Prostate gland (tissue), 2 donors: ENCODE measurements around the gene RNF180. TPM values are rescaled to one million over a fixed set of nuclear protein-coding genes. Genes with fewer than 3 reads are reported as not detected.

Experiments
- DNase-seq: peaks from one replicate; pipeline ENCODE4 v3.0.0-alpha.2; 2019; ENCODE audit warnings: low spot score
- H3K27ac ChIP-seq, 2 donors: fragments of 200-600 bp; sonication (generic); 2 replicates each; pipeline ENCODE4 v1.5.1; 2017 to 2019
- H3K27me3 ChIP-seq: fragments of 200-600 bp; sonication (generic); replicated peaks from 2 replicates; pipeline ENCODE4 v1.5.1; 2019; ENCODE audit not compliant: insufficient read depth
- H3K36me3 ChIP-seq, 2 donors: fragments of 200-600 bp; sonication (generic); 1 replicate in 1 of 2; 2 replicates in 1 of 2; pipeline versions ENCODE4 v1.5.1 to v1.8.1; 2017 to 2019
- H3K4me1 ChIP-seq: fragments of 200-600 bp; sonication (generic); replicated peaks from 2 replicates; pipeline ENCODE4 v1.5.1; 2019
- H3K4me3 ChIP-seq, 2 donors: fragments of 200-600 bp; sonication (generic); 2 replicates each; pipeline ENCODE4 v1.5.1; 2017 to 2019
- H3K9me3 ChIP-seq: fragments of 200-600 bp; sonication (generic); 2 replicates; pipeline ENCODE4 v1.5.1; 2017
- CTCF ChIP-seq, 4 experiments: fragments of 200-600 bp in 2 of 4; fragments of 450-650 bp in 2 of 4; sonication (generic) in 2 of 4; IDR thresholded peaks; 1 replicate in 3 of 4; 2 replicates in 1 of 4; pipeline ENCODE4 v1.5.1; 2016 to 2019; ENCODE audit warnings: antibody characterized with exemption in 4 of 4, mild to moderate bottlenecking in 2 of 4, moderate library complexity in 2 of 4
- POLR2A ChIP-seq: fragments of 450-650 bp; IDR thresholded peaks from one replicate; pipeline ENCODE4 v1.6.1; 2016; ENCODE audit warnings: antibody characterized with exemption, mild to moderate bottlenecking
- POLR2AphosphoS5 ChIP-seq: sonication (generic); formaldehyde crosslinking; IDR thresholded peaks from one replicate; pipeline ENCODE4 v1.6.1; 2017; ENCODE audit warnings: antibody characterized with exemption
- WGBS: methylation state at CpG from one replicate; pipeline ENCODE4 v1.1.5; 2018; 5-methylcytosine and 5-hydroxymethylcytosine counted together
- intact Hi-C: fragments of 100-400 bp; cut with DNase I; formaldehyde crosslinking; loops from one replicate; pipeline ENCODE4 v1.14.2; 2022
- total RNA-seq, 2 donors: library from RNA; depleted of rRNA; stranded (reverse); fragments of >200 nt; gene quantifications; one replicate each; pipeline ENCODE4 v1.1.0, GENCODE V29; 2016

RNF180 gene
- total RNA-seq, 2 donors from 2014 or later = 15.1 to 18.0 TPM

DNA sequence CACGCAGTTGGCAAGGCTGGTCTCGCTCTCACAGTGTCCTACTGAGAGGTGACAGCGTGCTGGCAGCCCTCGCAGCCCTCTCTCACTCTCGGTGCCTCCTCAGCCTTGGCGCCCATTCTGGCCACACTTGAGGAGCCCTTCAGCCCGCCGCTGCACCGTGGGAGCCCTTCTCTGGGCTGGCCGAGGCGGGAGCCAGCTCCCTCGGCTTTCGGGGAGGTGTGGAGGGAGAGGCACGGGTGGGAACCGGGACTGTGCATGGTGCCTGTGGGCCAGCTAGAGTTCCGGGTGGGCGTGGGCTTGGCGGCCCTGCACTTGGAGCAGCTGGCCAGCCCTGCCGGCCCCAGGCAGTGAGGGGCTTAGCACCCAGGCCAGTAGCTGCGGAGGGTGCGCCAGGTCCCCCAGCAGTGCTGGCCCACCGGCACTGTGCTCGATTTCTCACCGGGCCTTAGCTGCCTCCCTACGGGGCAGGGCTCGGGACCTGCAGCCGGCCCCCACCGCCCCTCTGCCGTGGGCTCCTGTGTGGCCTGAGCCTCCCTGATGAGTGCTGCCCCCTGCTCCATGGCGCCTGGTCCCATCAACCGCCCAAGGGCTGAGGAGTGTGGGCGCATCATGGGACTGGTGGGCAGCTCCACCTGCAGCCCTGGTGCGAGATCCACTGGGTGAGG lies 15.7 kb upstream of the RNF180 start:
- Histone ChIP-seq H3K27me3 (no peaks in the 10 kb centered on the region), H3K4me1 (no peaks in the 10 kb centered on the region), H3K4me3 (no peak overlapping the region), H3K27ac (no peak overlapping the region), H3K36me3 (no peaks in the 10 kb centered on the region), H3K9me3 (no peaks in the 10 kb centered on the region)
- no peak for TF ChIP-seq POLR2A
- no peak for TF ChIP-seq POLR2AphosphoS5
- TF ChIP-seq CTCF (IDR thresholded peaks at IDR 0.05) = no peak
- intact Hi-C loops = loop anchor here (5.0 kb wide), 2 partner anchors 57 to 462 kb away; no protein-coding TSS in a partner anchor
- WGBS = 98% methylated on average over 33 of the region's 33 CpGs
- DNase-seq = no peak

DNA sequence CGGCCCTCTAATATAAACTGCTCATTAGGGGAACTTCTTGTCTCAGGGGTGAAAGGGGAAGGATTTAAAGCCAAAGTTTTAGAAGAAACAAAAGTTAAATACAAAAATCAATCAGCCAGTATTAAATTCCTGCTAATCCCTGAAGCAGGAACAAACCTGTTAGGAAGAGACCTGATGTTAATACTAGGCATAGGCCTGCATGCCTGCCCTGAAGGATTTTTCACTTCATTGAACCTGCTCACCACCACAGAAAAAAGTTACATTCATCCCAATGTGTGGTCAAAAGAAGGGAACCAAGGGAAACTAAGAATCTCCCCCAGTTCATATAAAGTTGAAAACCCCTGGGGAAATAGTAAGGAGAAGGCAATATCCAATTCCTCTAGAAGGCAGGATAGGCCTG lies 9.4 kb upstream of the RNF180 start:
- H3K9me3 ChIP-seq = no peaks in the 10 kb centered on the region
- no peak for TF ChIP-seq POLR2A
- TF ChIP-seq POLR2AphosphoS5 = no peak
- TF ChIP-seq CTCF (IDR thresholded peaks at IDR 0.05) = no peak
- WGBS = 79% methylated on average over 1 of the region's 1 CpG
- intact Hi-C loops = no loop called here
- H3K27me3 ChIP-seq = no peaks in the 10 kb centered on the region
- H3K36me3 ChIP-seq = no peaks in the 10 kb centered on the region
- H3K4me3 ChIP-seq = no peak overlapping the region
- DNase-seq = no peak
- no peaks in the 10 kb centered on the region for H3K4me1 ChIP-seq
- H3K27ac ChIP-seq = no peak overlapping the region

GRCh38 chr5:64158827-64159226 lies 6.8 kb upstream of the RNF180 start:
- no peak for DNase-seq
- Histone ChIP-seq H3K36me3 (no peaks in the 10 kb centered on the region), H3K4me3 (no peak overlapping the region), H3K27ac (no peak overlapping the region), H3K9me3 (no peaks in the 10 kb centered on the region), H3K4me1 (no peaks in the 10 kb centered on the region), H3K27me3 (no peaks in the 10 kb centered on the region)
- intact Hi-C loops = no loop called here
- WGBS = 95% methylated on average over 2 of the region's 2 CpGs
- TF ChIP-seq CTCF (IDR thresholded peaks at IDR 0.05) = no peak
- TF ChIP-seq POLR2A = no peak
- no peak for TF ChIP-seq POLR2AphosphoS5

GRCh38 chr5:64160201-64160600 lies 5.4 kb upstream of the RNF180 start:
- no peaks in the 10 kb centered on the region for H3K4me1 ChIP-seq
- no peak overlapping the region for H3K4me3 ChIP-seq
- intact Hi-C loops = loop anchor here (5.0 kb wide), 1 partner anchor 347 kb away; the partner anchor contains the start of gene RGS7BP
- no peaks in the 10 kb centered on the region for H3K36me3 ChIP-seq
- WGBS = 89% methylated on average over 6 of the region's 6 CpGs
- no peak for DNase-seq
- TF ChIP-seq CTCF (IDR thresholded peaks at IDR 0.05) (no peak), POLR2A (no peak)
- no peaks in the 10 kb centered on the region for H3K27me3 ChIP-seq
- H3K27ac ChIP-seq = no peak overlapping the region
- no peaks in the 10 kb centered on the region for H3K9me3 ChIP-seq

DNA sequence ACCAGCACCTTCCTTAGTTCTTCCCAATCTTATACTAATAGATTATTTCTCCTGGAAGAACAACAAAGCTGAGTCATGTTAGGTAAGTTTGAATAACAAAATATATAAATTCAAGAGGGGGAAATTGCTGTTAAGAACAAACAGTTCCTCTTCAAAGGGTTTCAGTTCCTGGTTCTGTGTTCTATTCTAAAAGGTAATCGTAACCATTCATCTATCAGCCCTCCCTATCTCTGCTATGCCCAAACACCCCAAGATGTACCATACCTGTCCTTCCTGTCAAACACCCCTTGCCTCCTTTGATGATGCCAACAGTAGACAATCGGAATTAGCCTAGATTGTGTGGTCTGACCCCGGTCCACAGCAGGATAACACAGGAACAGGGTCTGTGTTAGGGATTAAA lies 4.2 kb upstream of the RNF180 start:
- Histone ChIP-seq H3K9me3 (no peaks in the 10 kb centered on the region), H3K4me1 (no peaks in the 10 kb centered on the region), H3K4me3 (no peak overlapping the region), H3K27me3 (no peaks in the 10 kb centered on the region), H3K27ac (no peak overlapping the region), H3K36me3 (no peaks in the 10 kb centered on the region)
- WGBS = 78% methylated on average over 3 of the region's 3 CpGs
- intact Hi-C loops = loop anchor here (5.0 kb wide), 1 partner anchor 346 kb away; the partner anchor contains the start of gene RGS7BP
- TF ChIP-seq POLR2AphosphoS5 = no peak
- TF ChIP-seq CTCF (IDR thresholded peaks at IDR 0.05) = no peak
- TF ChIP-seq POLR2A = no peak
- DNase-seq = no peak
